ENCODE results near the gene IL5RA.

GRCh38 chr3:3105815-3106214 is 4.4 kb downstream of the IL5RA start:
- TF ChIP-seq POLR2A (IDR thresholded peaks at IDR 0.05; ENCODE audit: low read depth, low read length) (no peak), POLR2AphosphoS5 (IDR thresholded peaks at IDR 0.05; ENCODE audit: low read depth, low read length) (no peak), TAF1 (IDR thresholded peaks at IDR 0.05; ENCODE audit: borderline replicate concordance, low read depth, low read length) (no peak)
